Upper lobe of left lung (tissue), 6 donors: Measurements from ENCODE around the gene UNKL. TPM values are rescaled to one million over a fixed set of nuclear protein-coding genes. Genes with fewer than 3 reads are reported as not detected.

Source experiments
- ATAC-seq, 2 donors: fragments of 200-7000 bp; cut with Tn5 transposase; one replicate each; pipeline ENCODE4 v1.9.1; 2022; ENCODE audit warnings: mild to moderate bottlenecking in 2 of 2, moderate library complexity in 2 of 2; ENCODE audit not compliant: low FRiP score in 2 of 2
- DNase-seq, 2 donors: peaks; one replicate each; pipeline ENCODE4 v3.0.0-alpha.2; 2019 to 2020
- H3K27ac ChIP-seq, 4 donors: fragments of 200-600 bp; sonication (generic); one replicate each; pipeline ENCODE4 v1.5.1; 2016 to 2019
- H3K27me3 ChIP-seq, 4 donors: fragments of 200-600 bp; sonication (generic); one replicate each; pipeline ENCODE4 v1.5.1; 2017 to 2019
- H3K36me3 ChIP-seq, 4 donors: fragments of 200-600 bp; sonication (generic); one replicate each; pipeline ENCODE4 v1.5.1; 2016 to 2019
- H3K4me1 ChIP-seq, 4 donors: fragments of 200-600 bp; sonication (generic); one replicate each; pipeline ENCODE4 v1.5.1; 2018 to 2019
- H3K4me3 ChIP-seq, 4 donors: fragments of 200-600 bp; sonication (generic); one replicate each; pipeline ENCODE4 v1.5.1; 2017 to 2019; ENCODE audit warnings: mild to moderate bottlenecking in 2 of 4, moderate library complexity in 1 of 4
- H3K9me3 ChIP-seq, 4 donors: fragments of 200-600 bp; sonication (generic); one replicate each; pipeline ENCODE4 v1.5.1; 2018 to 2019
- CTCF ChIP-seq, 6 experiments: fragments of 450-650 bp in 4 of 6; fragments of 200-600 bp in 2 of 6; sonication (generic) in 2 of 6; IDR thresholded peaks; one replicate each; pipeline ENCODE4 v1.5.1; 2016 to 2019; ENCODE audit warnings: antibody characterized with exemption in 6 of 6
- EP300 ChIP-seq, 4 donors: sonication (generic); formaldehyde crosslinking; IDR thresholded peaks; one replicate each; pipeline ENCODE4 v1.5.1; 2017; ENCODE audit warnings: antibody characterized with exemption in 4 of 4, control low read depth in 2 of 4
- POLR2A ChIP-seq, 4 donors: fragments of 450-650 bp; IDR thresholded peaks; one replicate each; pipeline ENCODE4 v1.5.1; 2016 to 2017; ENCODE audit warnings: antibody characterized with exemption in 4 of 4, mild to moderate bottlenecking in 2 of 4
- POLR2AphosphoS5 ChIP-seq, 2 donors: sonication (generic); formaldehyde crosslinking; IDR thresholded peaks; one replicate each; pipeline ENCODE4 v1.5.1; 2017; ENCODE audit warnings: antibody characterized with exemption in 2 of 2
- WGBS, 2 donors: methylation state at CpG; one replicate each; pipeline ENCODE4 v1.1.5; 2017 to 2018; 5-methylcytosine and 5-hydroxymethylcytosine counted together
- total RNA-seq, 6 donors: library from RNA; depleted of rRNA in 4 of 6; stranded (reverse); fragments of >200 nt in 4 of 6; gene quantifications; one replicate each; pipeline versions ENCODE4 v1.1.0 to v1.2.1, GENCODE V29; 2016 to 2021
- donor health status: DM: no; HTN: no; CAD: no; lungs with moderate emphysema.
- donor health status: DM: no; HTN: yes; CAD: no; lungs with severe emphysema.

UNKL gene
- total RNA-seq, 6 donors from 2014 or later: 7.6 to 83.8 (median 28.0) TPM

- Histone ChIP-seq H3K4me3 (no peak overlapping the region), H3K9me3 (no peaks in the 10 kb centered on the region), H3K36me3 (peaks cover 0 to 31% (median 22%) of the 10 kb centered on the region in 4 donors), H3K27ac (no peak overlapping the region), H3K27me3 (no peaks in the 10 kb centered on the region), H3K4me1 (peaks cover 20 to 38% (median 28%) of the 10 kb centered on the region in 4 donors)
- WGBS, 2 donors: 89% methylated on average over 12 of the region's 15 CpGs; no CpG with 5 or more reads in 1 of the 2 donors
- ATAC-seq (no peak), DNase-seq (peak in 1 of 2 donors; percentile 82)
- TF ChIP-seq POLR2A (IDR thresholded peaks at IDR 0.05) (no peak), CTCF (IDR thresholded peaks at IDR 0.05) (no peak), EP300 (IDR thresholded peaks at IDR 0.05) (no peak), POLR2AphosphoS5 (IDR thresholded peaks at IDR 0.05) (no peak)
Observed at GRCh38 chr16:1348441-1348840, 66.1 kb downstream of the UNKL start.

- Histone ChIP-seq H3K27ac (no peak overlapping the region), H3K27me3 (no peaks in the 10 kb centered on the region), H3K9me3 (no peaks in the 10 kb centered on the region), H3K4me1 (peaks cover 19 to 38% (median 27%) of the 10 kb centered on the region in 4 donors), H3K4me3 (no peak overlapping the region), H3K36me3 (peaks cover 0 to 31% (median 22%) of the 10 kb centered on the region in 4 donors)
- TF ChIP-seq EP300 (IDR thresholded peaks at IDR 0.05): no peak
- TF ChIP-seq CTCF (IDR thresholded peaks at IDR 0.05): no peak
- TF ChIP-seq POLR2AphosphoS5 (IDR thresholded peaks at IDR 0.05): no peak
- TF ChIP-seq POLR2A (IDR thresholded peaks at IDR 0.05): no peak
- WGBS, 2 donors: 90 to 91% methylated on average over 22 to 27 of the region's 29 CpGs
- DNase-seq: peak in 1 of 2 donors; percentile 86
- no peak for ATAC-seq
Observed at GRCh38 chr16:1347962-1348361, 66.5 kb downstream of the UNKL start.

GRCh38 chr16:1347286-1347855 is 67.1 kb downstream of the UNKL start:
- no peak overlapping the region for H3K4me3 ChIP-seq
- H3K27me3 ChIP-seq: no peaks in the 10 kb centered on the region
- ATAC-seq (no peak), DNase-seq (peak in 1 of 2 donors; percentile 70)
- H3K4me1 ChIP-seq: peaks cover 19 to 38% (median 26%) of the 10 kb centered on the region in 4 donors
- H3K27ac ChIP-seq: no peak overlapping the region
- 90 to 91% methylated on average over 27 to 31 of the region's 31 CpGs for WGBS, 2 donors
- no peak for TF ChIP-seq CTCF (IDR thresholded peaks at IDR 0.05)
- TF ChIP-seq POLR2AphosphoS5 (IDR thresholded peaks at IDR 0.05): no peak
- TF ChIP-seq EP300 (IDR thresholded peaks at IDR 0.05): no peak
- no peak for TF ChIP-seq POLR2A (IDR thresholded peaks at IDR 0.05)
- H3K9me3 ChIP-seq: no peaks in the 10 kb centered on the region
- peaks cover 0 to 31% (median 22%) of the 10 kb centered on the region in 4 donors for H3K36me3 ChIP-seq

GRCh38 chr16:1346422-1347285 is 67.8 kb downstream of the UNKL start:
- Histone ChIP-seq H3K27me3 (no peaks in the 10 kb centered on the region), H3K4me3 (no peak overlapping the region), H3K9me3 (no peaks in the 10 kb centered on the region), H3K4me1 (peaks cover 20 to 36% (median 28%) of the 10 kb centered on the region in 4 donors), H3K36me3 (peaks cover 0 to 31% (median 22%) of the 10 kb centered on the region in 4 donors), H3K27ac (no peak overlapping the region)
- DNase-seq (peak in 1 of 2 donors; percentile 72), ATAC-seq (no peak)
- no peak for TF ChIP-seq EP300 (IDR thresholded peaks at IDR 0.05)
- no peak for TF ChIP-seq POLR2AphosphoS5 (IDR thresholded peaks at IDR 0.05)
- no peak for TF ChIP-seq POLR2A (IDR thresholded peaks at IDR 0.05)
- no peak for TF ChIP-seq CTCF (IDR thresholded peaks at IDR 0.05)
- WGBS, 2 donors: 75 to 89% methylated on average over 17 to 32 of the region's 34 CpGs
